GM18951 (cell line): ENCODE data around the gene HOXD8.

ENCODE experiments used
- POLR2A ChIP-seq: IDR thresholded peaks from 4 replicates; pipeline ENCODE4 v1.6.1; 2011; ENCODE audit warnings: mild to moderate bottlenecking; ENCODE audit not compliant: insufficient read length, insufficient read depth; ENCODE audit errors: extremely low read depth
- in situ Hi-C: fragments of 300-500 bp; cut with MboI; formaldehyde crosslinking; loops from one replicate; pipeline ENCODE4 v1.12.0; 2022; ENCODE audit warnings: low sequenced_read_pairs, mixed read lengths, inconsistent platforms; ENCODE audit not compliant: unreplicated experiment

Gene HOXD8

DNA sequence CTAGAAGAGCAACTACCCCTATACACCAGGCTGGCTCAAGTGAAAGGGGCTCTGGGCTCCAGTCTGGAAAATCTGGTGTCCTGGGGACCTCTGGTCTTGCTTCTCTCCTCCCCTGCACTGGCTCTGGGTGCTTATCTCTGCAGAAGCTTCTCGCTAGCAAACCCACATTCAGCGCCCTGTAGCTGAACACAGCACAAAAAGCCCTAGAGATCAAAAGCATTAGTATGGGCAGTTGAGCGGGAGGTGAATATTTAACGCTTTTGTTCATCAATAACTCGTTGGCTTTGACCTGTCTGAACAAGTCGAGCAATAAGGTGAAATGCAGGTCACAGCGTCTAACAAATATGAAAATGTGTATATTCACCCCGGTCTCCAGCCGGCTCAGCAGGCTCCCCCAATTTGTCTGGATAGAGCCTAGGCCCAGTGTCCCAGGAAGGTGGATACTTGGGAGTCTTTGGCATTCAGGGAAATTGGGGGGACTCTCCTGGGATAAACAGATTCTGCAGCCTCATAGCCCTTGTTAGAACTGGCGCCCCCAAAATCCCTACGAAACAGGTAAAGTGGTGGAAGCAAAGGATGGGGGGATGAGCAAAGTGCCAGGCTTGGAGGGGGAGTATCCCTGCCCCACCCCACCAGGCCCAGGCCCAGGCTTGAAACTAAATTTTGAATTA is 19.4 kb downstream of the HOXD8 start:
- in situ Hi-C loops, result loop anchor here (10.0 kb wide), 2 partner anchors 306 to 406 kb away; no protein-coding TSS in a partner anchor
- no peak for TF ChIP-seq POLR2A

DNA sequence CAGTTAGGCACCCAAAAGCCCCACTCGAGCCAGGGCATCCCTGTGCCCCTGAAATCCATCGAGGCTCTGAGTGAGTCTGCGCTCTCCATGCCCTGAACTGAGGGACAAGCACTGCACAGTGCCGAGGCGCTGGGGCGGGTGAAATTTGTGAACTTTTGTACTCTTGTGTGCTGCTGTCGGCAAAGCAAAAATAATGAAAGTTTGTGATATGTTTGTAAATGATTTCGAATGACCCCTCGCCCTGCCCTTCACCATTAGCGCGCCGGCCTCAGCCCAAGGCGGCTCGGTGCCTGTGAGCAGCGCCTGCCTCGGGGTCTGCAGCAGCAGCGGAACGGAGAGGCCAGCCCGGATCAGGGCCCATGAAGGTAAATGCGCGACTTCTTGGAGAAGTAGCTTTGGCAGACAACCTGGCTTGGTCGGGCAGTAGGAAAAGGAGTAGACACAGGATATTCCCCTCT is 20.0 kb downstream of the HOXD8 start:
- TF ChIP-seq POLR2A, result no peak
- in situ Hi-C loops, result loop anchor here (10.0 kb wide), 2 partner anchors 305 to 405 kb away; no protein-coding TSS in a partner anchor

GRCh38 chr2:176149939-176150583 is 20.6 kb downstream of the HOXD8 start:
- TF ChIP-seq POLR2A, result no peak
- in situ Hi-C loops, result loop anchor here (10.0 kb wide), 2 partner anchors 305 to 405 kb away; no protein-coding TSS in a partner anchor

DNA sequence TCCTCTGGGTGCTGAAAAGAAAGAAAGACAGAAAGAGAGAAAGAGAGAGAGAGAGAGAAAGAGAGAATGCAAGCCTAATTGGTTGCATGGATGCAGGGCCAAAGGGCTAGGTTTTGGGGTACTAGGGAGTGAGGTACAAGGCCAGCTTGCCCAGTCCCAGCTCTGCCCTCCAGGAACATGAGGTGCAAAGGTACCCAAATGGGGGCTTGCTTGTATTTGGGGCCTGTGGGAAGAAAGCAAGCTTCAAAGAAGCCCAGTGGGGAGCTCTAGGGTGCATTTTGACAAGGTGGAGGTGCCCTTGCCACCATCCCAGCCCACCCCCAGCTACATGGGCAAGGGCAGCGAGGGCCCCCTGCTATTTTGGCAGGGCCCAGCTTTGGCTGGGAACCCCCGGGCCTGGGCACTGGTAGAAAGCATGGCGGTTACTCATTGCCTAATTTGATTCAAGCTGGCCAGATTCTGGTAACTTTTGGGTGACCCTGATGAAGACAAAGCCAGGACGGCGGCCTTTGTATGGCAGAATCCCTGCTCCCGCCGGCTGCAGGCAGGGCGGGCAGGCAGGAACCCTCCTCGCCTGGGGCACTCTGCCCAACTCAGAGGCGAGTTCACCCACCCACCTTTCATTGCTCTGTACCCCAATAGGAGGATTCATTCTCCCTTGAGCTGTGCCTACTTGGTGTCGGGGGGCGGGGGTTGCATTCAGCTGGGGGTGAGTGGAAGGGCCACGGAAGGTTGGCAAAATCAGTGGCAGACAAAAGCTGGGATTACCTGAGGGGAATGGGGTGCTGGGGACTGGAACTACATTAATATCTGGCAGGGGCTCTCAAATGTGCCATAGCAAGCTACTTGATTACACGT is 21.3 kb downstream of the HOXD8 start:
- no peak for TF ChIP-seq POLR2A
- in situ Hi-C loops, result no loop called here

DNA sequence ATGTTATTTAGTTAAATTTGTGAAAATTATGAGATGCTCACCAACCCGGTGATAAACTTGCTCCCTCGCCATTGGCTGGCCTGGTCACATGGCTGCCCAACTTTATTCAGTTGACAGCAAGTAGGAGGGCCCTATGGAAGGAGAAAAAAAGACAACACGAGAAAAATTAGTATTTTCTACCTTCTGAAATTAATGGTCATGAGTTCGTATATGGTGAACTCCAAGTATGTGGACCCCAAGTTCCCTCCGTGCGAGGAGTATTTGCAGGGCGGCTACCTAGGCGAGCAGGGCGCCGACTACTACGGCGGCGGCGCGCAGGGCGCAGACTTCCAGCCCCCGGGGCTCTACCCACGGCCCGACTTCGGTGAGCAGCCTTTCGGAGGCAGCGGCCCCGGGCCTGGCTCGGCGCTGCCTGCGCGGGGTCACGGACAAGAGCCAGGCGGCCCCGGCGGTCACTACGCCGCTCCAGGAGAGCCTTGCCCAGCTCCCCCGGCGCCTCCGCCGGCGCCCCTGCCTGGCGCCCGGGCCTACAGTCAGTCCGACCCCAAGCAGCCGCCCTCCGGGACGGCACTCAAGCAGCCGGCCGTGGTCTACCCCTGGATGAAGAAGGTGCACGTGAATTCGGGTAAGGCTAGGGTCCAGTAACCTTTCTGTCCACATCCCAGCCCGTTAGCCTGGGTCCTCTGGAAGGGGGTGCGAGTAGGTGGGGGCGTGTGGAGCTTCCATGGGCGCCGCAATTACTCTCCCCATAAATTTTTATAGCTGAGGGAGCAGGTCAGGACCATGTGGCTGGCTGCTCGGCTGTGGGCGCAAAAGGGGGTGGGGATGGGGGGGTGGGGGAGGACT is 22.2 kb downstream of the HOXD8 start, which contains the start of gene HOXD4:
Gene HOXD4, plus strand, starts transcription at position 109 of the 846 bp plus-strand sequence. Its CDS starts 84 bp downstream, at position 193.
- TF ChIP-seq POLR2A, result no peak

GRCh38 chr2:176152350-176153181 is 23.1 kb downstream of the HOXD8 start:
- TF ChIP-seq POLR2A, result no peak
- in situ Hi-C loops, result no loop called here

More for the DNA sequence above, 22.2 kb downstream of the HOXD8 start, which contains the start of gene HOXD4:
- in situ Hi-C loops, result no loop called here

GRCh38 chr2:176154576-176155252 is 25.2 kb downstream of the HOXD8 start:
- in situ Hi-C loops, result no loop called here

GRCh38 chr2:176155356-176156044 is 26.0 kb downstream of the HOXD8 start:
- TF ChIP-seq POLR2A, result no peak
- in situ Hi-C loops, result no loop called here

More at GRCh38 chr2:176154576-176155252, 25.2 kb downstream of the HOXD8 start:
- TF ChIP-seq POLR2A, result no peak

DNA sequence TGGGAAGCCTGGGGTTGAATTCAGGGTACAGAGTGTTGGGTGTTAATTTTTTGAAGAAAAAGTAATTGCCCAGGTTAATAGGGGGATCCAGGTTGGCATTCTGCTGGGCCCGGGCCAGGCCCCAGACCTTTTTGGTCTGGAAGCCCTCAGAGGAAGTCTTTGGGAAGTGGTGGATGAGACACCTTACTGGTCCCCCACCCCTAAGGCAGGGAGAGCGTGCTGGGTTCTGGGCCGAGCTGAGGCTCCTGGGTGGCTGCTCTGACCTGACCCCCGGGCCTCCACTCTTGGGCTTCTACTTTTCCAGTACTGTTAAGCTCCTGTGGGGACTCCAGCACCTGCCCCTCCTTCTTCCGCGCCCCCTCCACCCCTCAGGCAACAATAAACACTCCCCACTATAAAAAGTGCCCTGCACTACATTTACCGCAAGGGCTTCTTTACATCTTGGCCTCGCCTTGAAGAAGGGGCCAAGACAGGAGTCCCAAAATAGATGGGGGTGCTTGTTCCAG is 26.8 kb downstream of the HOXD8 start:
- in situ Hi-C loops, result no loop called here
- no peak for TF ChIP-seq POLR2A

DNA sequence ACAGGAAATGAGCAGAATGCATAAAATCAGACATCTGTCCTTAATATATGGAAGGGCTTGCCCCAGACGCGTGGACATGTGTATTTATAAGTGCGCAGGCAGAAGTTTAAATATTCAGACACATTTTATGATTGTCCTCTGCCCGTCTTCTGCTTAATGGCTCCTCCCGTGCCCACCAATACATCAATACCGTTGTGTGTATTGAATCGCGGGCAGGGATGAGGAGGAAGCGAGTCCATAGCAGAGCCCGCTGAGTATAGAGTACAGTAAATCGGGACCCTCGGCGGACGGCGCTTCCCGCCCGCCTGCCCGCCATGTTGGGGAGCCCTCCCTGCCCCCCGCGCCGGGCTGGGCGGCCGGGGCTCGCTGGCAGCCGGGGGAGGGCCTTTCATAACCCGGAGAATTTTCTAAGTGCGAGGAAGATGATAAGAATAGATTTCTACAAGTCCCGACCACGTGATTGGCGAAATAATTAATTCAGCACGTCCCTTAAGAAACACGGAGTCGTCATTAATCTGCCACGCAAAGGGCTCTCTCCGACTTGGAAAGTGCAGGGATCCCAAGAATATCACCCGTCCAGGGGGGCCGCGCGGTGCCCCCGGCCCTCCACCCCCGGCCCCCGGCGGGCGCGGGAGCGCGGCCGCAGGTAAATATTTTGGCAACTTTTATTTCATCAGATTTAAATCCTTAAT is 27.4 kb downstream of the HOXD8 start, which contains the start of gene HOXD3:
Gene HOXD3, plus strand, starts transcription at position 501 of the 692 bp plus-strand sequence. CDS start 11,808 bp downstream, outside the sequence.
- TF ChIP-seq POLR2A, result no peak
- in situ Hi-C loops, result no loop called here
